Measurements from ENCODE around the gene C6. TPM values are rescaled to one million over a fixed set of nuclear protein-coding genes. Genes with fewer than 3 reads are reported as not detected.

Gene C6
- total and polyA plus RNA-seq, 2 donors (not counting 1 experiment from before 2014, with no cell fraction given) = 0.07 TPM; not detected in 1

DNA sequence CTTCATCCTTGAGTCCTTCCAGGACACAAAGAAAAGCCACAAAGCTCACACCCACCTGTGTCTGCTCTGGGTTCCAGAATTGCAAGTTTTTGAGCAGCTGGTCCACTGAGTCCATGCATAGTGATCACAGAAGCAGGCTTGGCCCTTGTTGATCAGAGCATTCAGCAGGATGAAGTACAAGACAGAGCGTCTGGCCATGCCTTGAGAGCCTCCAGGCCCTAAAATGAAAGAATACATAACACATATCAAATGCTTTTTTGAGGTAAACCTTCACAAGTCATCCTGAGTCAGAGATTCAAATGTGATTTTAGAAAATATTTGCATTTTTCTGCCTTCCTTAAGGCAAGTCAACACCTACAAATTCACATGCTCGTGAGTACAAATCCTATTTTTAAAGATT is 10.3 kb downstream of the C6 start:
- Histone ChIP-seq H3K79me2 (ENCODE audit: control insufficient read depth, insufficient read depth, low read length) (no peaks in the 10 kb centered on the region), H3K9me3 (ENCODE audit: control insufficient read depth, insufficient read depth, low read depth, low read length) (no peaks in the 10 kb centered on the region), H3K9ac (ENCODE audit: insufficient read depth, low read length) (no peak overlapping the region), H3K4me1 (ENCODE audit: control insufficient read depth, extremely low read depth, insufficient read depth, low read length) (no peaks in the 10 kb centered on the region), H3K4me3 (replicated peaks in 1 of 4; ENCODE audit: control extremely low read depth in 1 of 4, insufficient read depth in 1 of 4, low read depth in 3 of 4, low read length in 4 of 4) (no peak overlapping the region), H2AFZ (ENCODE audit: low read length) (no peak overlapping the region), H3K36me3 (ENCODE audit: control insufficient read depth, insufficient read depth, low read length) (no peaks in the 10 kb centered on the region), H3K4me2 (ENCODE audit: extremely low read depth, insufficient read depth, low read length) (no peak overlapping the region), H3K27me3 (ENCODE audit: control insufficient read depth, insufficient read depth, low read length) (no peaks in the 10 kb centered on the region), H3K27ac (ENCODE audit: insufficient read depth, low read length) (no peak overlapping the region), H4K20me1 (ENCODE audit: control insufficient read depth, extremely low read depth, insufficient read depth, low read length) (no peaks in the 10 kb centered on the region)
- no peak for DNase-seq (ENCODE audit: low read depth in 2 of 2)
- TF ChIP-seq, protein P1, sequence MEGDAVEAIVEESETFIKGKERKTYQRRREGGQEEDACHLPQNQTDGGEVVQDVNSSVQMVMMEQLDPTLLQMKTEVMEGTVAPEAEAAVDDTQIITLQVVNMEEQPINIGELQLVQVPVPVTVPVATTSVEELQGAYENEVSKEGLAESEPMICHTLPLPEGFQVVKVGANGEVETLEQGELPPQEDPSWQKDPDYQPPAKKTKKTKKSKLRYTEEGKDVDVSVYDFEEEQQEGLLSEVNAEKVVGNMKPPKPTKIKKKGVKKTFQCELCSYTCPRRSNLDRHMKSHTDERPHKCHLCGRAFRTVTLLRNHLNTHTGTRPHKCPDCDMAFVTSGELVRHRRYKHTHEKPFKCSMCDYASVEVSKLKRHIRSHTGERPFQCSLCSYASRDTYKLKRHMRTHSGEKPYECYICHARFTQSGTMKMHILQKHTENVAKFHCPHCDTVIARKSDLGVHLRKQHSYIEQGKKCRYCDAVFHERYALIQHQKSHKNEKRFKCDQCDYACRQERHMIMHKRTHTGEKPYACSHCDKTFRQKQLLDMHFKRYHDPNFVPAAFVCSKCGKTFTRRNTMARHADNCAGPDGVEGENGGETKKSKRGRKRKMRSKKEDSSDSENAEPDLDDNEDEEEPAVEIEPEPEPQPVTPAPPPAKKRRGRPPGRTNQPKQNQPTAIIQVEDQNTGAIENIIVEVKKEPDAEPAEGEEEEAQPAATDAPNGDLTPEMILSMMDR (conservative IDR thresholded peaks at IDR 0.05 in 1 of 2, IDR thresholded peaks at IDR 0.05 in 1 of 2; ENCODE audit: low read depth in 1 of 2, low read length in 2 of 2) = no peak
- no peak for TF ChIP-seq EZH2 (IDR thresholded peaks at IDR 0.05; ENCODE audit: low read length, missing control alignments)

DNA sequence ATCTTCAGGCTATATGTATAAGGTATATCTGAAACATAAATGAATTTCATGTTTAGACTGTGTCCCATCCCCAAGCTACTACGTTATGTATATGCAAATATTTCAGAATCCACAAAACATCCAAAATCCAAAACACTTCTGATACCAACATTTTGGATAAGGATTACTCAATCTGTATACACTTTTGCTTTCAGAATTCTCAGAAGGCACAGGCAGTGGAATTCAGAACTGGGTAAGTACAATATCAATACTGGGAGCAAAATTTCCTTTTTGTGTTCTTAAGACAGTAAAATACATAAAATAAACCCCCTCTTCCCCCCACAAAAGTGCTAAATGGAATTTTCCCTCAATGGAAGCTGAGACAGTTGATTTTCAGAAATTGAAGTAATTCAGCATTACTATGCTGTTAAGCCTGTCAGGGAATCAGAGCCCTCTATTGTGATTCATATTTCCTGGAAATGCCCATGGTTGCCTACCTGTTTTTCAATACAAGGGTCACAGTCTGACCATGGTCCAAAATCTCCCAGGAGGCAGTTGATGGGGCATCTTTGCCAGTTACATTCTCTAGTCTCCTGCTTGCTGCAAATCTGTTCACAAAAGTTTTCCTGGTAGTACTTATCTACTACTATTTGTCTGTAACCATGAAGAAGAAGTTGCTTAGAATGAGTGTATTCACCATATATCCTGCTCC is 12.1 kb downstream of the C6 start:
- Histone ChIP-seq H4K20me1 (ENCODE audit: control insufficient read depth, extremely low read depth, insufficient read depth, low read length) (no peaks in the 10 kb centered on the region), H3K36me3 (ENCODE audit: control insufficient read depth, insufficient read depth, low read length) (no peaks in the 10 kb centered on the region), H3K9me3 (ENCODE audit: control insufficient read depth, insufficient read depth, low read depth, low read length) (no peaks in the 10 kb centered on the region), H3K27ac (ENCODE audit: insufficient read depth, low read length) (no peak overlapping the region), H3K27me3 (ENCODE audit: control insufficient read depth, insufficient read depth, low read length) (no peaks in the 10 kb centered on the region), H3K4me2 (ENCODE audit: extremely low read depth, insufficient read depth, low read length) (no peak overlapping the region), H3K79me2 (ENCODE audit: control insufficient read depth, insufficient read depth, low read length) (no peaks in the 10 kb centered on the region), H2AFZ (ENCODE audit: low read length) (no peak overlapping the region), H3K9ac (ENCODE audit: insufficient read depth, low read length) (no peak overlapping the region), H3K4me3 (replicated peaks in 1 of 4; ENCODE audit: control extremely low read depth in 1 of 4, insufficient read depth in 1 of 4, low read depth in 3 of 4, low read length in 4 of 4) (no peak overlapping the region), H3K4me1 (ENCODE audit: control insufficient read depth, extremely low read depth, insufficient read depth, low read length) (no peaks in the 10 kb centered on the region)
- TF ChIP-seq, protein P1 (conservative IDR thresholded peaks at IDR 0.05 in 1 of 2, IDR thresholded peaks at IDR 0.05 in 1 of 2; ENCODE audit: low read depth in 1 of 2, low read length in 2 of 2) = no peak
- no peak for TF ChIP-seq EZH2 (IDR thresholded peaks at IDR 0.05; ENCODE audit: low read length, missing control alignments)
- DNase-seq (ENCODE audit: low read depth in 2 of 2) = no peak

DNA sequence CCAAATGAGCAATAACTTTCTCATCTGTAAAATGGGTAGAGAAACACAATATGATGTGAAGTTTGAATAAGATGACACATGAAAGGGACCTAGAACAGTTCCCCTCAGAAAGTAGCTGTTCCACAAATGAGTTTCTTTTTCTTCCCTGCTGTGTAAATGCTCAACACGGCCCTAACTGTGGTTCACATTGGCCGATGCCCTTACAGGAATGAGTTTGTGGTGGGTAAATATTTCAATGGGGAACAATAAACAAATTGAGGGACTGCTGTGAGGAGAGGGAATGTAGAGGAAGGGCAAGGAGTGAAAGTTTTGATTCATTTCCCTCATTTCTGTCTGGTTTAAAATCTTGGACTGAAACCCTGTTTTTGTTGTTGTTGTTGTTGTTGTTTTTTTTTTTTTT is 12.8 kb downstream of the C6 start:
- Histone ChIP-seq H3K79me2 (ENCODE audit: control insufficient read depth, insufficient read depth, low read length) (no peaks in the 10 kb centered on the region), H3K4me1 (ENCODE audit: control insufficient read depth, extremely low read depth, insufficient read depth, low read length) (no peaks in the 10 kb centered on the region), H3K27ac (ENCODE audit: insufficient read depth, low read length) (no peak overlapping the region), H2AFZ (ENCODE audit: low read length) (no peak overlapping the region), H3K4me3 (replicated peaks in 1 of 4; ENCODE audit: control extremely low read depth in 1 of 4, insufficient read depth in 1 of 4, low read depth in 3 of 4, low read length in 4 of 4) (no peak overlapping the region), H4K20me1 (ENCODE audit: control insufficient read depth, extremely low read depth, insufficient read depth, low read length) (no peaks in the 10 kb centered on the region), H3K9me3 (ENCODE audit: control insufficient read depth, insufficient read depth, low read depth, low read length) (no peaks in the 10 kb centered on the region), H3K36me3 (ENCODE audit: control insufficient read depth, insufficient read depth, low read length) (no peaks in the 10 kb centered on the region), H3K27me3 (ENCODE audit: control insufficient read depth, insufficient read depth, low read length) (no peaks in the 10 kb centered on the region), H3K4me2 (ENCODE audit: extremely low read depth, insufficient read depth, low read length) (no peak overlapping the region), H3K9ac (ENCODE audit: insufficient read depth, low read length) (no peak overlapping the region)
- DNase-seq (ENCODE audit: low read depth in 2 of 2) = no peak
- TF ChIP-seq EZH2 (IDR thresholded peaks at IDR 0.05; ENCODE audit: low read length, missing control alignments) = no peak
- TF ChIP-seq, protein P1 (conservative IDR thresholded peaks at IDR 0.05 in 1 of 2, IDR thresholded peaks at IDR 0.05 in 1 of 2; ENCODE audit: low read depth in 1 of 2, low read length in 2 of 2) = no peak

All from fibroblast of lung (primary cell).